Stomach (tissue), 4 donors: ENCODE data around the gene EQTN.

Experiments
- CTCF ChIP-seq, 7 experiments: fragments of 450-650 bp in 4 of 7; fragments of 200-600 bp in 3 of 7; sonication (generic) in 3 of 7; IDR thresholded peaks; one replicate each; pipeline ENCODE4 v1.5.1; 2016 to 2019; ENCODE audit warnings: antibody characterized with exemption in 7 of 7, control low read depth in 2 of 7, mild to moderate bottlenecking in 1 of 7
- POLR2A ChIP-seq, 4 donors: fragments of 450-650 bp; IDR thresholded peaks; one replicate each; pipeline ENCODE4 v1.6.1; 2016; ENCODE audit warnings: antibody characterized with exemption in 4 of 4, control low read depth in 2 of 4, mild to moderate bottlenecking in 1 of 4, moderate library complexity in 1 of 4
- POLR2AphosphoS5 ChIP-seq, 3 donors: sonication (generic); formaldehyde crosslinking; IDR thresholded peaks; one replicate each; pipeline ENCODE4 v1.6.1; 2016; ENCODE audit warnings: antibody characterized with exemption in 3 of 3

DNA sequence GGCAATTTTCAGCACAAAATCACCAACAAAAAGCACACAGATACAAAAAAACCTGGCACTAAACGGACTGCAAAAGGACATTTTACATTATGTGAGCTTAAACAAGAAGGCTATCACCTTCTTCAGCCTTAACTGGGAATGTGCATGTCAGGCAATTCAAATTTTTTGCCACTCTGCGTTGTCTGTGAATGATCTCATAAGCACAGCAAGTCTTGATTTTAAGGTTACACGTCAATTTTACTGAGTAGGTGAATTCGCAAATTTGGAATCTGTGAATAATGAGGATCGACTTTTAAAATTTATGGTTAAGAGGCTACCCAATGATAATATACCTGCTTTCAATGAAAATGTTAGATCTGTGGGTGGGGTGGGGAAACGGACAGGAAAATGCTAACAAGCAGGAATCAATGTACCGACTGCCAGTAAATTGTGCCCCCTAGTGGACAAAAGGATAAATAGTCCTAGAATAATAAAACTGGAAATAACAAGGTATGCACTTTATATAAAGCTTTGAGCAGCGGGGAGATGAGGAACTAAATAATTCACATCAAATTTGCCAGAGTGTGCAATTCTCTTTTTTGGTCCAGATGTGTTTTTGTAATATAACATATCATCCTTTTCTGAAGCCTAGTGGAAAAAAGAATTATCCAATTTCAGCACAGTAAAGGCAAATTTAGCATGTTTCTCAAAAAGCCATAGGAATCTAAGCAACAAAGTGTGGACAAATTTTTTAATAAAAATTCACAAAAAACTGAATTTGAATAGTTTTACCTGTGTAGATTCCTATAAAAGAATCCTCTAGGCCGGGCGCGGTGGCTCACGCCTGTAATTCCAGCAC, 20.5 kb downstream of the EQTN start:
- TF ChIP-seq CTCF (IDR thresholded peaks at IDR 0.05) = peak in 5 of 7 experiments; percentile 16 to 90 (median 64)
- TF ChIP-seq POLR2A (IDR thresholded peaks at IDR 0.05) = no peak
- no peak for TF ChIP-seq POLR2AphosphoS5 (IDR thresholded peaks at IDR 0.05)
